HG02588 (cell line): ENCODE data around the gene SLC25A53.
A peak's percentile ranks its signal among the peaks of the same experiment; 100 is the strongest.

Experiments
- ATAC-seq: cut with Tn5 transposase; IDR thresholded peaks from one replicate; pipeline ENCODE4 v1.9.1; 2021; ENCODE audit warnings: mild to moderate bottlenecking, moderate library complexity; ENCODE audit not compliant: unreplicated experiment

The SLC25A53 gene

GRCh38 chrX:104156630-104157529 lies at the start of gene SLC25A53:
Gene SLC25A53, minus strand, starts transcription at chrX:104157009. Its CDS starts 51,752 bp downstream, at chrX:104105257.
- ATAC-seq: peak; percentile 87

GRCh38 chrX:104205548-104205947 lies 48.7 kb upstream of the SLC25A53 start:
- no peak for ATAC-seq

- peak; percentile 53 for ATAC-seq
Observed at GRCh38 chrX:104195489-104196084, 38.8 kb upstream of the SLC25A53 start.

- no peak for ATAC-seq
Observed at GRCh38 chrX:104195013-104195412, 38.2 kb upstream of the SLC25A53 start.

- ATAC-seq: no peak
Observed at GRCh38 chrX:104193485-104193884, 36.7 kb upstream of the SLC25A53 start.

GRCh38 chrX:104189837-104190236 lies 33.0 kb upstream of the SLC25A53 start:
- ATAC-seq: no peak

GRCh38 chrX:104187931-104188330 lies 31.1 kb upstream of the SLC25A53 start:
- no peak for ATAC-seq

GRCh38 chrX:104183685-104184084 lies 26.9 kb upstream of the SLC25A53 start:
- no peak for ATAC-seq

- ATAC-seq: no peak
Observed at GRCh38 chrX:104173841-104174240, 17.0 kb upstream of the SLC25A53 start.

- ATAC-seq: no peak
Observed at GRCh38 chrX:104172788-104173187, 16.0 kb upstream of the SLC25A53 start.

GRCh38 chrX:104172121-104172520 lies 15.3 kb upstream of the SLC25A53 start:
- no peak for ATAC-seq

GRCh38 chrX:104168127-104168526 lies 11.3 kb upstream of the SLC25A53 start:
- ATAC-seq: no peak

GRCh38 chrX:104166735-104167436 lies 10.1 kb upstream of the SLC25A53 start:
- no peak for ATAC-seq

GRCh38 chrX:104165894-104166734 lies 9.3 kb upstream of the SLC25A53 start, which contains the start of gene FAM199X:
Gene FAM199X, plus strand, starts transcription at chrX:104166453. Its CDS starts 333 bp downstream, at chrX:104166786.
- peak; percentile 95 for ATAC-seq

- ATAC-seq: no peak
Observed at GRCh38 chrX:104151037-104151436, 5.8 kb downstream of the SLC25A53 start.

GRCh38 chrX:104141087-104141760 lies 15.6 kb downstream of the SLC25A53 start:
- ATAC-seq: no peak

GRCh38 chrX:104137496-104137895 lies 19.3 kb downstream of the SLC25A53 start:
- no peak for ATAC-seq

GRCh38 chrX:104136241-104137019 lies 20.4 kb downstream of the SLC25A53 start:
- ATAC-seq: peak; percentile 68

GRCh38 chrX:104135677-104136076 lies 21.1 kb downstream of the SLC25A53 start:
- no peak for ATAC-seq
